ENCODE measurements around the gene METRNL. TPM values are rescaled to one million over a fixed set of nuclear protein-coding genes. Genes with fewer than 3 reads are reported as not detected.

METRNL gene
- total RNA-seq, 1 experiment from 2014 or later = 44.6 TPM

- intact Hi-C loops (cut with micrococcal nuclease; ENCODE audit: unreplicated experiment) = no loop called here
Observed at GRCh38 chr17:83032781-83033180, 46.6 kb upstream of the METRNL start.

GRCh38 chr17:83034525-83034924 is 44.9 kb upstream of the METRNL start:
- no peak overlapping the region for H3K4me3 ChIP-seq
- CTCF ChIA-PET = interaction anchor here (0.5 kb wide), 1 partner anchor 194 kb away, joined by 4 read pairs; no protein-coding TSS in a partner anchor
- H3F3A ChIP-seq (ENCODE audit: insufficient read depth, low read depth) = no peaks in the 10 kb centered on the region
- no TSS peak for BruUV-seq (replicated peaks)
- H2AFZ ChIP-seq = no peak overlapping the region
- POLR2A ChIA-PET (ENCODE audit: unreplicated experiment) = no interaction called here
- no peaks in the 10 kb centered on the region for H3K9me2 ChIP-seq (ENCODE audit: insufficient read depth)
- intact Hi-C loops (cut with micrococcal nuclease; ENCODE audit: unreplicated experiment) = no loop called here
- no peaks in the 10 kb centered on the region for H4K20me1 ChIP-seq (ENCODE audit: insufficient read depth)
- H3K79me2 ChIP-seq (ENCODE audit: low read depth) = no peaks in the 10 kb centered on the region
- no peaks in the 10 kb centered on the region for H3K4me1 ChIP-seq (replicated peaks; ENCODE audit: insufficient read depth)
- no peak for DNase-seq
- no peaks in the 10 kb centered on the region for H3K36me3 ChIP-seq (ENCODE audit: low read depth)
- no peaks in the 10 kb centered on the region for H3K27me3 ChIP-seq (ENCODE audit: insufficient read depth, low read depth)
- no peak overlapping the region for H3K27ac ChIP-seq
- TF ChIP-seq CTCF (conservative IDR thresholded peaks at IDR 0.05) (no peak), EZH2 (IDR thresholded peaks at IDR 0.05; ENCODE audit: low read depth) (no peak)
- no peaks in the 10 kb centered on the region for H3K9me3 ChIP-seq (ENCODE audit: insufficient read depth, low read depth)
- H3K4me2 ChIP-seq = no peak overlapping the region

More at GRCh38 chr17:83032781-83033180, 46.6 kb upstream of the METRNL start:
- ChIA-PET CTCF (no interaction called here), POLR2A (ENCODE audit: unreplicated experiment) (no interaction called here)
- Histone ChIP-seq H3K36me3 (ENCODE audit: low read depth) (no peaks in the 10 kb centered on the region), H3K4me2 (no peak overlapping the region), H3K4me1 (replicated peaks; ENCODE audit: insufficient read depth) (no peaks in the 10 kb centered on the region), H2AFZ (no peak overlapping the region), H3K9me3 (ENCODE audit: insufficient read depth, low read depth) (no peaks in the 10 kb centered on the region), H3K79me2 (ENCODE audit: low read depth) (no peaks in the 10 kb centered on the region), H3K27me3 (ENCODE audit: insufficient read depth, low read depth) (no peaks in the 10 kb centered on the region), H3K9me2 (ENCODE audit: insufficient read depth) (no peaks in the 10 kb centered on the region), H3F3A (ENCODE audit: insufficient read depth, low read depth) (no peaks in the 10 kb centered on the region), H4K20me1 (ENCODE audit: insufficient read depth) (no peaks in the 10 kb centered on the region), H3K4me3 (no peak overlapping the region), H3K27ac (no peak overlapping the region)
- no TSS peak for BruUV-seq (replicated peaks)
- no peak for DNase-seq
- TF ChIP-seq CTCF (conservative IDR thresholded peaks at IDR 0.05) = no peak
- no peak for TF ChIP-seq EZH2 (IDR thresholded peaks at IDR 0.05; ENCODE audit: low read depth)

- H2AFZ ChIP-seq = no peak overlapping the region
- no peaks in the 10 kb centered on the region for H3K4me1 ChIP-seq (replicated peaks; ENCODE audit: insufficient read depth)
- H3F3A ChIP-seq (ENCODE audit: insufficient read depth, low read depth) = no peaks in the 10 kb centered on the region
- no peak for DNase-seq
- no peaks in the 10 kb centered on the region for H4K20me1 ChIP-seq (ENCODE audit: insufficient read depth)
- no peak overlapping the region for H3K27ac ChIP-seq
- no peaks in the 10 kb centered on the region for H3K9me2 ChIP-seq (ENCODE audit: insufficient read depth)
- H3K4me2 ChIP-seq = no peak overlapping the region
- H3K9me3 ChIP-seq (ENCODE audit: insufficient read depth, low read depth) = no peaks in the 10 kb centered on the region
- no peaks in the 10 kb centered on the region for H3K79me2 ChIP-seq (ENCODE audit: low read depth)
- CTCF ChIA-PET = no interaction called here
- intact Hi-C loops (cut with micrococcal nuclease; ENCODE audit: unreplicated experiment) = no loop called here
- H3K27me3 ChIP-seq (ENCODE audit: insufficient read depth, low read depth) = no peaks in the 10 kb centered on the region
- BruUV-seq (replicated peaks) = no TSS peak
- no peak overlapping the region for H3K4me3 ChIP-seq
- POLR2A ChIA-PET (ENCODE audit: unreplicated experiment) = no interaction called here
- no peak for TF ChIP-seq EZH2 (IDR thresholded peaks at IDR 0.05; ENCODE audit: low read depth)
- no peak for TF ChIP-seq CTCF (conservative IDR thresholded peaks at IDR 0.05)
- H3K36me3 ChIP-seq (ENCODE audit: low read depth) = no peaks in the 10 kb centered on the region; the same call in 1 of the 2 replicates
Observed at GRCh38 chr17:83035722-83036121, 43.7 kb upstream of the METRNL start.

Data from PC-9 (cell line).